HG03025 (cell line): Measurements from ENCODE around the gene CCT6A.
"Not testable (repeated sequence)": the region's sequence is repeated elsewhere in the genome, so short reads cannot be mapped to it uniquely, and the experiment has no call there.

ENCODE experiments used
- ATAC-seq: cut with Tn5 transposase; IDR thresholded peaks from one replicate; pipeline ENCODE4 v1.9.1; 2021; ENCODE audit warnings: mild to moderate bottlenecking, moderate library complexity; ENCODE audit not compliant: unreplicated experiment, low FRiP score

The CCT6A gene

GRCh38 chr7:56048763-56049162, 2.8 kb upstream of the CCT6A start:
- not testable (repeated sequence) for ATAC-seq

DNA sequence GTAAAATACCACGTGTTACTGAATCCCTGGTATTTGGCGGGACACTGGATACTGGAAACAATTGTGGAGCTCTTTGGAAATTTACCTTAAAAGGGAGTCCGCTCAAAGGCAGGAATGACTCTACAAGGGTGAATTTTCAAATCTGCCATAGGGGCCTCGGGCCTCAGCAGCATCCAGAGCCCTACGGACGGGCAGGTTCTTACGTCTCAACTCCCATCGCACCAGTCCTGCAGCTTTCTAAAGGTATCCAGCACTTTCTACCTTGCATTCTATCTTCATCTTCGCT, 569 bp upstream of the CCT6A start:
- no peak for ATAC-seq

DNA sequence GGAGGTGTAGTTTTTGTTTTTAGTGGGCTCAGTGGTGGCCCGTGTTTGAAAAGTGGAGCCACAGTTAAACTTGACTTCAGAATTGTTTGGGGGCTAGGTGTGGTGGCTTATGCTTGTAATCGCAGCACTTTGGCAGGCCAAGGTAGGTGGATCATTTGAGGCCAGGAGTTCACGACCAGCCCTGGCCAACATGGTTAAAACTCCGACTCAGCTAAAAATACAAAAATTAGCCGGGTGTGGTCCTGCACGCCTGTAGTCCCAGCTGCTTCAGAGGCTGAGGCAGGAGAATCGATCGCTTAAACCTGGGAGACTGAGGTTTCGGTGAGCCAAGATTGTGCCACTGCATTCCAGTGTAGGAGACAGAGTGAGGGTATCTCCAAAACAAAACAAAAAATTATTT, 1.8 kb downstream of the CCT6A start:
- ATAC-seq, result no peak

- ATAC-seq, result no peak
These were observed 2.4 kb downstream of the CCT6A start for GRCh38 chr7:56053993-56054392.

DNA sequence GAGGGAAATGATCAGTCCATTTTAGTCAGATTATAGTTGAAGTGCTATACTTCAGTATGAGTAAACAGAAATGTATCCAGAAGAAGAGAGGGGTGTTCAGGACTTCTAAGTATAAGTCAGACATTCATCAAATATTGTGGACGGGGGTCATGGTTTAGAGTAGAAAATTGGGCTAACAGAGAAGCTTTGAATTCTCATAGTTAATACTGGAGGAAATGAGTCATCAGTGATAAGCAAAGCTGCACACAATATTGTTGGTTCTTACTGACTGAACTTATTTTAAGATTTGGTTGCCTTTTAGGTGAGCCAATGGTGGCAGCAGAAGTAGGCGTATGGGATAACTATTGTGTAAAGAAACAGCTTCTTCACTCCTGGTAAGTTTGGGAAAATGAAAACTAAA, 10.8 kb downstream of the CCT6A start:
- no peak for ATAC-seq

- ATAC-seq, result no peak
These were observed 11.9 kb downstream of the CCT6A start for GRCh38 chr7:56063500-56063881.

DNA sequence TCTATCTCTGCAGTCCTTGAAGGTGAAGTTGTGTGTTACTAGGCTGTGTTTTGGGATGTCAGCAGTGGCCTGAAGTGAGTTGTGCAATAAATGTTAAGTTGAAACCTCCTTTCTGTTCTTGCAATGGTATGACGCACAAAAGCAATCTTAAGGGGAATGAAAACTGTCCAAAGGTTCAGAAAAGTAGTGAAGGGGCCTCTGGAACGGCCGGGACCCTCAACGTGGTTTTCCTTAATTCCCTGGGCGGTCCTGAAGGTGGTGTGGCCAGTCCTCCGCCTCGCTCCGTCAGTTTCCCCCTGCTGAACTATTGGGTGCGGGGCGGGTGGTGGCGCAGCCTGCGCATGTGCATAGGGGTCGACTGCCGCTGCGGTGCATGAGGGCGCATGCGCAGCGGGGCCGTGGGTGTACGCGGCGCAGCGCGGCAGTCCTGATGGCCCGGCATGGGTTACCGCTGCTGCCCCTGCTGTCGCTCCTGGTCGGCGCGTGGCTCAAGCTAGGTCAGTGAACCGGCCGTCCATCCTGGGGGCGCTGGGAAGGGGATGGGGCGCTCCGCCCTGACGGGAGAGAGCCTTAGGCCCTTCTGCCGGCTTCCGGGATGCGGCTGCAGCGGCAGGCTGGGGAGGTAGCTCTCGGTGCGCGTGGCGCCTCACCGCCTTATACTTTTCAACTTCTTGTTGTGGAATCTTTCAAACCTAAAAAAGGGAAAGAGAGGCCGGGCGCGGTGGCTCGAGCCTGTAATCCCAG, 12.5 kb downstream of the CCT6A start, which contains the start of gene SUMF2:
SUMF2 (plus strand) TSS at position 405 of the 744 bp plus-strand sequence; CDS start at position 431, 26 bp downstream.
- peak; percentile 89 for ATAC-seq

DNA sequence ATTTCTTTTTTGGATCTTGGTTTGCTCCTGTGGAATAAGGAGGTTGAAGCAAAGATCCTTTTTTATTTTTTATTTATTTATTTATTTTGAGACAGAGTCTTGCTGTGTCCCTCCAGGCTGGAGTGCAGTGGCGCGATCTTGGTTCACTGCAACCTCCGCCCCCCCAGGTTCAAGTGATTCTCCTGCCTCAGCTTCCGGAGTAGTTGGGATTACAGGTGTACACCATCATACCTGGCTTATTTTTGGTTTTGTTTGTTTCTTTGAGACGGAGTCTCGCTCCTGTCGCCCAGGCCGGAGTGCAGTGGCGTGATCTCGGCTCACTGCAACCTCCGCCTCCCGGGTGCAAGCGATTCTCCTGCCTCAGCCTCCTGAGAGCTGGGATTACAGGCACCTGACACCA, 14.8 kb downstream of the CCT6A start:
- not testable (repeated sequence) for ATAC-seq

GRCh38 chr7:56074371-56074791, 22.8 kb downstream of the CCT6A start:
- peak; percentile 72 for ATAC-seq

DNA sequence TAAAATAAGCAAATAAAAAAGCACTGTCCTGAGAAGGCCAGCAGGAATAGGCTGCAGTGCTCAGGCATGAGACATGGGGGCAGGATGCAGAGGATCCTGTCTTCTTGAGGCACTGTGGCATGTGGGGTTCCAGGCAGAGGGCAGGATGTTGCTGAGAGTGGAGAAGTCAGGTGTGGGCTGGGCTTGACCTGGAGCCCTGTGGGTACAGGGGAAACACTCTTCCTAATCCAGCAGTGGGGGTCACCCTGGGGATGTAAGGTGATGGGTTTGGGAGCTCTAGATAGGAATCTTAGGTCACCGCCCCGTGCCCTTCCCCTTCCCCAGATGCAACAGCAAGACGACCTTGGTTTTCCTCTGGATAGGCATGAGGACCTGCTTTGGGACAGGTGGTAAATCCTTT, 26.1 kb downstream of the CCT6A start:
- ATAC-seq, result no peak

- ATAC-seq, result no peak
These were observed 26.6 kb downstream of the CCT6A start for GRCh38 chr7:56078196-56078595.

- no peak for ATAC-seq
These were observed 28.1 kb downstream of the CCT6A start for GRCh38 chr7:56079450-56080185.

GRCh38 chr7:56080726-56081435, 29.3 kb downstream of the CCT6A start:
- not testable (repeated sequence) for ATAC-seq

- no peak for ATAC-seq
These were observed 30.2 kb downstream of the CCT6A start for GRCh38 chr7:56081626-56082340.

GRCh38 chr7:56083150-56083785, 31.7 kb downstream of the CCT6A start:
- ATAC-seq, result no peak

DNA sequence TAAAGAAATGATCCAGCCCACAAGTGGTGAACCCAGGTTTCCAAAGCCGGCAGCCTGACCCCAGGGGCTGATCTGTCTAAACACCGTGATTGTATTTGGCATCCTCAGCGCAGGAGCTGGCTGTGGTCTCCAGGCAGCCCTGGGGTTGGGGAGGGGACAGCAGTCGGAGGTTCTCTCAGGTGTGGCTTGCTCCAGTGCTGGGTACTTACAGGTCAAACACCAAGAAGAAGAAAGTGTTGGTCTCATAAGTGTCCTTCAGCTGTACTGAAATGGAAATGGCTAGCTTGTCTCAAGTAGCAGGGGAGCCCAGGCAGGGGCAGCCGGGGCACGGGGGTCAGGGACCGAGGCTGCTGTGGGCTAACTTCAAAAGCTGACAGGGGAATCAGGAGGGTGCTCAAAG, 35.2 kb downstream of the CCT6A start:
- no peak for ATAC-seq

GRCh38 chr7:56087445-56087844, 35.9 kb downstream of the CCT6A start:
- no peak for ATAC-seq

- no peak for ATAC-seq
These were observed 40.0 kb downstream of the CCT6A start for GRCh38 chr7:56091591-56091990.

DNA sequence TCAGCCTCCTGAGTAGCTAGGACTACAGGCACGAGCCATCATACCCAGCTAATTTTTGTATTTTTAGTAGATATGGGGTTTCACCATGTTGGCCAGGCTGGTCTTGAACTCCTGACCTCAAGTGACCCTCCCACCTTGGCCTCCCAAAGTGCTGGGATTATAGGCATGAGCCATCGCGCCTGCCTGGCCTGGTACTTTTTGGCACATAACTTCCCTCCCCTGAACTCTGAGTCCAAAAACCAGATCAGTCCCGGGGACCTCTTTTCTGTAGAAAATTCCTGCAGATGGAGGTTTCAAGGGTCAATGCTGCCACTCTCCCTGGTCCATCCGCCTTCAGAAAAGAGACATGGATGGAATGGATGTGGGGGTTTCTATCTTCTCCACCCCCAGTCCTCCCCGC, 40.8 kb downstream of the CCT6A start:
- not testable (repeated sequence) for ATAC-seq

DNA sequence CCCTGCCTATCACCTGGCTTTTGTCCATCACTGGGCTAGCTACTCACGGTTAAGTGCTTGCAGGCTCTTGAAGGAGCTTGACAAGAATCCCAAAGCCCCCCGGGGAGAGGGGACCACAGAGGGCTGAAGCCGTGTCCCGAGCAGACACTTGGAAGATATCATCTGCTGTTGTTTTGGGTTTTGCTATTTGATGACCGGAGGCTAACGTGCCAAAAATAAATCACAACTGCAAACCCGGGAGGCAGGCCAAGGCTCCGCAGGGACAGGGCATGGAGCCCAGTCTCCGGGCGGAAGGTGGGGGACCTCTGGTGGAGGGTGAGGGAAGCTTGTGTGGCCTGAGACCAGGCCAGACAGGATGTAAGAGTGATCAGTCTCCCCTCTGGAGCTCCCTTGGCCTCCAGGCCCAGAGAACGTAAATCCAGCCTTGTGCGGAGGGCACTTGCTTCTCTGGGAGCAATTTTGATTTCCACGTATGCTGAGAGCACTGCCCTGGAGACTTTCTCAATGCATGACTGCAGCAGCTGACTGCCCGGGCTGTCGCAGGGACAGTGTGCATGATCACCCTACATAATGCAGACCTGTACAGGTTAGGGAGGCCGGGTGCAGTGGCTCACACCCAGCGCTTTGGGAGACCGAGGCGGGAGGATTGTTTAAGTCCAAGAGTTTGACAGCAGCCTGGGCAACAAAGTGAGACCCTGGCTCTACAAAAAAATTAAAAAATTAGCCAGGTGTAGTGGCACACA, 41.4 kb downstream of the CCT6A start, which contains the start of gene PHKG1:
PHKG1 (minus strand) TSS at position 164 of the 743 bp plus-strand sequence. CDS start 4,011 bp downstream, outside the sequence.
- no peak for ATAC-seq
